Endothelial cell (in vitro differentiated cells): ENCODE measurements around the gene ADAP1. TPM values are rescaled to one million over a fixed set of nuclear protein-coding genes. Genes with fewer than 3 reads are reported as not detected.

Experiments used
- DNase-seq: peaks from one replicate; pipeline ENCODE4 v3.0.0; 2021; ENCODE audit warnings: low spot score
- H3K27ac Mint-ChIP-seq: one replicate; pipeline ENCODE4 v1.8.0; 2021; ENCODE audit warnings: mixed read lengths, inconsistent platforms; ENCODE audit not compliant: unreplicated experiment
- H3K27me3 Mint-ChIP-seq: one replicate; pipeline ENCODE4 v1.8.0; 2021; ENCODE audit warnings: mild to moderate bottlenecking, moderate library complexity, mixed read lengths, inconsistent platforms; ENCODE audit not compliant: unreplicated experiment
- H3K36me3 Mint-ChIP-seq: one replicate; pipeline ENCODE4 v1.8.0; 2021; ENCODE audit warnings: mild to moderate bottlenecking, low read depth, mixed read lengths, inconsistent platforms; ENCODE audit not compliant: unreplicated experiment
- H3K4me1 Mint-ChIP-seq: one replicate; pipeline ENCODE4 v1.8.0; 2021; ENCODE audit warnings: mild to moderate bottlenecking, mixed read lengths, inconsistent platforms; ENCODE audit not compliant: unreplicated experiment
- H3K4me3 Mint-ChIP-seq: one replicate; pipeline ENCODE4 v1.8.0; 2021; ENCODE audit warnings: mild to moderate bottlenecking, mixed read lengths, inconsistent platforms; ENCODE audit not compliant: unreplicated experiment
- H3K9me3 Mint-ChIP-seq: one replicate; pipeline ENCODE4 v1.8.0; 2021; ENCODE audit warnings: mixed read lengths, inconsistent platforms; ENCODE audit not compliant: unreplicated experiment
- total RNA-seq: library from RNA; stranded (reverse); fragmentation: NEBNext Ultra II Directional; extraction: Animal tissue kit (Norgen Biotek cat#: 25700); gene quantifications from one replicate; pipeline ENCODE4 v1.2.1, GENCODE V29; 2021; ENCODE audit not compliant: unreplicated experiment
- TF ChIP-seq, protein P1 (sequence below): fragments of 200-600 bp; sonication (generic); IDR thresholded peaks from one replicate; pipeline ENCODE4 v1.5.0; 2021; ENCODE audit warnings: antibody characterized with exemption; ENCODE audit not compliant: unreplicated experiment

ADAP1 gene
- total RNA-seq, 1 donor from 2014 or later: 1.7 TPM

DNA sequence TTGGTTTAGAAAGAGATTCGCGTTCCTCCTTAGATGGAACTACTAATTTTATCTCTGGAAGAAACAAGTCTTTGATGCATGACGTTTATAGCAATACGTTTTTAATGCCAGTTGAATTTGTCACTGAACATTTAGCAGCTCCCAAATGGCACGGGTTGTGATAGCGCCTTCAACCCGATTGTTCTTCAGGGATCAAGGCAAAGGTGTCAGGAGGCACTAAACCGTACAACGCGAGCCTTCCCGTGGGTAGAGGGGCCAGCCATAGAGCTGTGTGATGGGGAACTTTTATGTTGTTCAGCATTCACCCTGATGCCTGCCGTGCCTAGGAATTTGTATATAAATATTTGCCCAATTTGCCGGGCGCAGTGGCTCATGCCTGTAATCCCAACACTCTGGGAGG, 74.8 kb downstream of the ADAP1 start:
- DNase-seq: no peak
- Mint-ChIP-seq H3K4me1 (peaks cover 13% of the 10 kb centered on the region), H3K4me3 (no peak overlapping the region), H3K27me3 (peaks cover 1% of the 10 kb centered on the region), H3K27ac (no peak overlapping the region), H3K36me3 (peaks cover 7% of the 10 kb centered on the region), H3K9me3 (no peaks in the 10 kb centered on the region)
- TF ChIP-seq, protein P1, sequence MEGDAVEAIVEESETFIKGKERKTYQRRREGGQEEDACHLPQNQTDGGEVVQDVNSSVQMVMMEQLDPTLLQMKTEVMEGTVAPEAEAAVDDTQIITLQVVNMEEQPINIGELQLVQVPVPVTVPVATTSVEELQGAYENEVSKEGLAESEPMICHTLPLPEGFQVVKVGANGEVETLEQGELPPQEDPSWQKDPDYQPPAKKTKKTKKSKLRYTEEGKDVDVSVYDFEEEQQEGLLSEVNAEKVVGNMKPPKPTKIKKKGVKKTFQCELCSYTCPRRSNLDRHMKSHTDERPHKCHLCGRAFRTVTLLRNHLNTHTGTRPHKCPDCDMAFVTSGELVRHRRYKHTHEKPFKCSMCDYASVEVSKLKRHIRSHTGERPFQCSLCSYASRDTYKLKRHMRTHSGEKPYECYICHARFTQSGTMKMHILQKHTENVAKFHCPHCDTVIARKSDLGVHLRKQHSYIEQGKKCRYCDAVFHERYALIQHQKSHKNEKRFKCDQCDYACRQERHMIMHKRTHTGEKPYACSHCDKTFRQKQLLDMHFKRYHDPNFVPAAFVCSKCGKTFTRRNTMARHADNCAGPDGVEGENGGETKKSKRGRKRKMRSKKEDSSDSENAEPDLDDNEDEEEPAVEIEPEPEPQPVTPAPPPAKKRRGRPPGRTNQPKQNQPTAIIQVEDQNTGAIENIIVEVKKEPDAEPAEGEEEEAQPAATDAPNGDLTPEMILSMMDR: no peak

DNA sequence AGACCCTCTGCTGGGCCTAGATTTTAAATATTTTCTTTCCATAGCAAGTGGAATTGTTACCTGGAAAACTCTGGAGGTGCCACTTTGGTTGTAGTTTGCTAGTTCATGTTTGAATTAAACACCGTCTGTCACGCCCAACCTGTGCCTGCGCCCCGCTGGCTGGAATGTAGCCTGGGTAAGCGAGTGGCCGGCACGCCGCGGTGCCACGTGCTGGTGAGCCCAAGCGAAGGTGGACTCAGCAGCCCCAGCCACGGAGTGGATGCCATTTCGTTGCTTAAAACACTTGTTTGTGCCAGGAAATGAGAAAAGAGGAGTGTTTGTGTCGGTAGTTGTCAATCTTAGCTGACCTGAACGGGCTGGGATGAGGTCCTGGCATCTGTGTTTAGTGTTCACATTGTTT, 75.4 kb downstream of the ADAP1 start:
- peak overlapping the region; percentile 42 for H3K4me3 Mint-ChIP-seq
- H3K27ac Mint-ChIP-seq: no peak overlapping the region
- no peak for DNase-seq
- TF ChIP-seq, protein P1: no peak
- no peaks in the 10 kb centered on the region for H3K9me3 Mint-ChIP-seq
- H3K4me1 Mint-ChIP-seq: peaks cover 13% of the 10 kb centered on the region
- H3K27me3 Mint-ChIP-seq: peaks cover 1% of the 10 kb centered on the region
- peaks cover 7% of the 10 kb centered on the region for H3K36me3 Mint-ChIP-seq

DNA sequence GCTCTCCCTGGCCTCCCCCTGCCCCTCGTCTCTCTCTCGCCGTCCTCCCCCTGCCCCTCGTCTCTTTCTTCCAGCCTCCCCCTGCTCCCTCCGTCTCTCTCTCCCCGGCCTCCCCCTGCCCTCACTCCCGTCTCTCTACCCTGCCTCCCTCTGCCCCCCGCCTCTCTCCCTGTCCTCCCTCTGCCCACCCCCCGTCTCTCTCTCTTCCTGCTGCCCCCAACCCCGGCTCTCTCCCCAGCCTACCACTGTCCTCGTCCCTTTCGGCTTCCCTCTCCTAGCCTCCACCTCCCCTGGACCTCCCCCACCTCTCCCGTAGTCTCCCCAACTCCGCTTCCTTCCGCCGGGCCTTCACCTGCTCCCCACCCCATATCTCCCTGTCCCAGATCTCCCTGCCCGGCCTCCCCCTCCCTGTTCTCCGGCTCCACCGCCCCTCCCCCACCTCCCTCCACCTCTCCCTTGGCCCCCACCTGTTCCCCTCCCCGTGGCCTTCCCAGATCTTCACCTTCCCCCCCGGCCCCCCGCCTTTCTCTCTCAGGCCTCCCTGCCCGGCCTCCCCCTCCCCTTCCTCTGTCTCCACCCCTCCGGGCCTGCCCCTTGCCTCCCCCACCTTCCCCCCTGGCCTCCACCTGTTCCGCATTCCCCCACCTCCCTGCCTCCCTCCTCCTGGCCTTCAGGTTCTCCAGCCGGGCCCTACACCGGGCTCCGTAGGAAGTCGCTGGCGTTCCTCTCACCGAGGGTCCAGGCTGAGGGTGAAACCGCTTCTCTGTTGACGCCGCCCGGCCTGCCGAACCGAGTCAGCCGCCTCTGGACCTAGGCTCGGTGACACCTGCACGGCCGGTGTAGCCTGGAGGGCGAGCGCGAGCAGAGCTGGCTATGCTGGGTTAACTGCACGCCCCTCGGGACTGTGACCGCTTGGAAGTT, 76.9 kb downstream of the ADAP1 start:
- H3K4me3 Mint-ChIP-seq: peak overlapping the region; percentile 94
- peaks cover 20% of the 10 kb centered on the region for H3K36me3 Mint-ChIP-seq
- no peaks in the 10 kb centered on the region for H3K9me3 Mint-ChIP-seq
- peaks cover 1% of the 10 kb centered on the region for H3K27me3 Mint-ChIP-seq
- peak overlapping the region; percentile 61 for H3K27ac Mint-ChIP-seq
- TF ChIP-seq, protein P1: no peak
- peak; percentile 33 for DNase-seq
- peaks cover 21% of the 10 kb centered on the region for H3K4me1 Mint-ChIP-seq

DNA sequence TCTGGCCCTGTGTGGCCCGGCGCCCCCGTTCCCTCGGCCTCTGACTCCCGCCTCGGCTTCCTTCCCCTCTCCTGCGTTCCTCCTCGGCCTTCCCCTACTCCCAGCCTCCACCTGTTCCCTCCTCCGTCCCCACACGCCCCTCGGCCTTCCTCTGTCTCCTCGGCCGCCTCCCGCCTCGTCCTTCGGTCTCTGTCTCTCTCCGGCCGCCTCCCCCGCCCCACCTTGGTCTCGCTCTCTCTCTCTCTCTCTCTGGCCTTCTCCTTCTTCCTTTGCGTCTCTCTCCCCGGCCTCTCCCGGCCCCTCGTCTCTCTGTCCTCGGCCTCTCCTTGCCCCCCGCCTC, 77.5 kb downstream of the ADAP1 start:
- Mint-ChIP-seq H3K9me3 (no peaks in the 10 kb centered on the region), H3K27ac (peak overlapping the region; percentile 61), H3K36me3 (peaks cover 26% of the 10 kb centered on the region), H3K27me3 (peaks cover 1% of the 10 kb centered on the region), H3K4me3 (peak overlapping the region; percentile 94), H3K4me1 (peaks cover 22% of the 10 kb centered on the region)
- TF ChIP-seq, protein P1: no peak
- no peak for DNase-seq
